H1 (cell line): ENCODE measurements around the gene PRDM1. TPM values are rescaled to one million over a fixed set of nuclear protein-coding genes. Genes with fewer than 3 reads are reported as not detected.

Experiments
- BACH1 ChIP-seq: IDR thresholded peaks from 2 replicates; pipeline ENCODE4 v1.6.1; 2012; ENCODE audit warnings: low read length, improper control_type of control experiment
- BRCA1 ChIP-seq: IDR thresholded peaks from 2 replicates; pipeline ENCODE4 v1.6.1; 2012; ENCODE audit warnings: low read depth, low read length, improper control_type of control experiment
- EP300 ChIP-seq, 2 experiments: IDR thresholded peaks; 1 replicate in 1 of 2; 2 replicates in 1 of 2; pipeline ENCODE4 v1.6.1; 2011 to 2012; ENCODE audit warnings: low read depth in 2 of 2, low read length in 2 of 2, mild to moderate bottlenecking in 2 of 2, borderline replicate concordance in 1 of 2, inconsistent platforms in 1 of 2, moderate library complexity in 1 of 2
- NANOG ChIP-seq: IDR thresholded peaks from 2 replicates; pipeline ENCODE4 v1.6.1; 2011; ENCODE audit warnings: low read length, low read depth, mild to moderate bottlenecking, inconsistent platforms; ENCODE audit not compliant: insufficient read depth, poor library complexity, severe bottlenecking
- PHF8 ChIP-seq: fragments of 200-600 bp; sonication (generic); conservative IDR thresholded peaks from 2 replicates; pipeline ENCODE4 v1.7.1; 2012; ENCODE audit warnings: low read depth, mild to moderate bottlenecking, inconsistent platforms, low read length, moderate library complexity
- SAP30 ChIP-seq: fragments of 300-600 bp; sonication (generic); IDR thresholded peaks from 2 replicates; pipeline ENCODE4 v1.7.1; 2012; ENCODE audit warnings: low read length, moderate library complexity, mild to moderate bottlenecking, inconsistent platforms; ENCODE audit not compliant: insufficient read depth, insufficient replicate concordance
- SRF ChIP-seq: IDR thresholded peaks from 2 replicates; pipeline ENCODE4 v1.6.1; 2011; ENCODE audit warnings: mild to moderate bottlenecking, low read depth, low read length, moderate library complexity
- TAF7 ChIP-seq: optimal IDR thresholded peaks from 2 replicates; pipeline ENCODE3; 2011; ENCODE audit warnings: low read depth, mild to moderate bottlenecking, inconsistent platforms, low read length, moderate library complexity, borderline replicate concordance
- polyA plus RNA-seq, 7 experiments: library from polyadenylated mRNA; depleted of rRNA in 3 of 7; stranded (reverse) in 5 of 7; unstranded in 2 of 7; fragments of >200 nt in 5 of 7; fragments of 200-250 nt in 2 of 7; gene quantifications; 1 replicate in 5 of 7; 2 replicates in 1 of 7; 4 replicates in 1 of 7; pipeline versions ENCODE4 v1.2.1 to v1.2.3, GENCODE V29; 2011 to 2013; ENCODE audit warnings: missing spikeins in 2 of 7, mixed read lengths in 2 of 7
- total RNA-seq: library from RNA; stranded (reverse); fragmentation: NEBNext Ultra II Directional; extraction: Animal tissue kit (Norgen Biotek cat#: 25700); gene quantifications from 2 replicates; pipeline ENCODE4 v1.2.1, GENCODE V29; 2021

PRDM1 gene
- total and polyA plus RNA-seq, 2 of the 8 experiments (the other 6 are each of a cell fraction or from before 2014, with no cell fraction given), result 0.21 to 0.74 TPM

- TF ChIP-seq SAP30, result no peak
- TF ChIP-seq BRCA1, result no peak
- TF ChIP-seq NANOG, result no peak
- TF ChIP-seq PHF8, result no peak
- TF ChIP-seq SRF, result no peak
- TF ChIP-seq EP300 (IDR thresholded peaks at IDR 0.05; ENCODE audit: borderline replicate concordance in 1 of 2, low read depth in 2 of 2, low read length in 2 of 2), result no peak
- no peak for TF ChIP-seq BACH1
- TF ChIP-seq TAF7, result no peak
Observed at GRCh38 chr6:106118835-106119431, 32.8 kb downstream of the PRDM1 start (continued).
